GM12878 (cell line): ENCODE data around the gene WDFY3.

Source experiments
- EZH2 ChIP-seq: IDR thresholded peaks from 2 replicates; pipeline ENCODE4 v1.6.1; 2012; ENCODE audit warnings: low read depth, mild to moderate bottlenecking, control low read depth, inconsistent platforms, low read length, borderline replicate concordance; ENCODE audit not compliant: control insufficient read depth
- MYC ChIP-seq: IDR thresholded peaks from 2 replicates; pipeline ENCODE4 v1.6.1; 2011; ENCODE audit warnings: mild to moderate bottlenecking, low read length, moderate library complexity, inconsistent platforms; ENCODE audit not compliant: insufficient read depth, insufficient replicate concordance, insufficient read length, severe bottlenecking
- RAD21 ChIP-seq: IDR thresholded peaks from 2 replicates; pipeline ENCODE4 v1.6.1; 2011; ENCODE audit warnings: mild to moderate bottlenecking, low read depth, low read length, moderate library complexity; ENCODE audit not compliant: insufficient read depth
- TCF12 ChIP-seq: IDR thresholded peaks from 2 replicates; pipeline ENCODE4 v1.6.1; 2011; ENCODE audit warnings: low read depth, mild to moderate bottlenecking, low read length
- TF ChIP-seq, protein P1 (sequence below), 3 experiments: IDR thresholded peaks in 2 of 3; conservative IDR thresholded peaks in 1 of 3; 2 replicates each; pipeline ENCODE4 v1.5.1; 2011; ENCODE audit warnings: low read depth in 3 of 3, low read length in 3 of 3, mild to moderate bottlenecking in 3 of 3, control low read depth in 2 of 3, moderate library complexity in 2 of 3, inconsistent platforms in 1 of 3, mixed read lengths in 1 of 3; ENCODE audit not compliant: control insufficient read depth in 2 of 3, insufficient read depth in 1 of 3; ENCODE audit errors: extremely low read depth in 1 of 3
- TF ChIP-seq, protein P2 (sequence below): IDR thresholded peaks from 2 replicates; pipeline ENCODE4 v1.6.1; 2011; ENCODE audit warnings: borderline replicate concordance, low read depth, mild to moderate bottlenecking, moderate library complexity, mixed read lengths, low read length; ENCODE audit not compliant: insufficient read depth; ENCODE audit errors: extremely low read length

DNA sequence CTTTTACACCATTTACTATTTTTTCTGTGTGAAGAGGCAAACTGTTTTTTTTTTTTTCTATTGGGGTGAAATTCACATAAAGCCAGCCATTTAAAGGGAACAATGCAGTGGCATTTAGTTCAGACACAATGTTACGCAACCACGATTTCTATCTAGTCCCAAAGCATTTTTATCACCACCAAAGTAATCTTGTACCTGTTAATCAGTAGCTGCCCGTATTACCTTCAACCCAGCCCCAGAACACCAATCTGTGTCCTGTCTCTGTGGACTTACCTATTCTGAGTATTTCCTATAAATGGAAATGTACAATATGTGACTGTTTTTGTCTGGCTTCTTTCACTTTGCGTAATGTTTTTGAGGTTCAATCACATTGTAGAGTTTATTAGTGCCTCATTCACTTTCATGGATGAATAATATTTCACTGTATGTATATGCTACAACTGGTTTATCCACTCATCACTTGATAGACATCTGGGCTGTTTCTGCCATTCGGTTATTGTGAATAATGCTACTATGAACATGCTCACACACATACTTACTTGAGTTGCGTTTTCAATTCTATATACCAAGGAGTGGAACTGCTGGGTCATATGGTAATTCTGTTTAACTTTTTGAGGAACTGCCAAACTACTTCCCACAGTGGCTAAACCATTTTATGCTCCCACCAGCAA, 267.4 kb downstream of the WDFY3 start:
- TF ChIP-seq, protein P1, sequence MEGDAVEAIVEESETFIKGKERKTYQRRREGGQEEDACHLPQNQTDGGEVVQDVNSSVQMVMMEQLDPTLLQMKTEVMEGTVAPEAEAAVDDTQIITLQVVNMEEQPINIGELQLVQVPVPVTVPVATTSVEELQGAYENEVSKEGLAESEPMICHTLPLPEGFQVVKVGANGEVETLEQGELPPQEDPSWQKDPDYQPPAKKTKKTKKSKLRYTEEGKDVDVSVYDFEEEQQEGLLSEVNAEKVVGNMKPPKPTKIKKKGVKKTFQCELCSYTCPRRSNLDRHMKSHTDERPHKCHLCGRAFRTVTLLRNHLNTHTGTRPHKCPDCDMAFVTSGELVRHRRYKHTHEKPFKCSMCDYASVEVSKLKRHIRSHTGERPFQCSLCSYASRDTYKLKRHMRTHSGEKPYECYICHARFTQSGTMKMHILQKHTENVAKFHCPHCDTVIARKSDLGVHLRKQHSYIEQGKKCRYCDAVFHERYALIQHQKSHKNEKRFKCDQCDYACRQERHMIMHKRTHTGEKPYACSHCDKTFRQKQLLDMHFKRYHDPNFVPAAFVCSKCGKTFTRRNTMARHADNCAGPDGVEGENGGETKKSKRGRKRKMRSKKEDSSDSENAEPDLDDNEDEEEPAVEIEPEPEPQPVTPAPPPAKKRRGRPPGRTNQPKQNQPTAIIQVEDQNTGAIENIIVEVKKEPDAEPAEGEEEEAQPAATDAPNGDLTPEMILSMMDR (IDR thresholded peaks at IDR 0.05 in 2 of 3, conservative IDR thresholded peaks at IDR 0.05 in 1 of 3; ENCODE audit: control insufficient read depth in 2 of 3, extremely low read depth in 1 of 3, insufficient read depth in 1 of 3, low read depth in 3 of 3, low read length in 3 of 3): no peak
- TF ChIP-seq EZH2 (no peak), TCF12 (no peak), RAD21 (no peak), MYC (no peak)
- TF ChIP-seq, protein P2, sequence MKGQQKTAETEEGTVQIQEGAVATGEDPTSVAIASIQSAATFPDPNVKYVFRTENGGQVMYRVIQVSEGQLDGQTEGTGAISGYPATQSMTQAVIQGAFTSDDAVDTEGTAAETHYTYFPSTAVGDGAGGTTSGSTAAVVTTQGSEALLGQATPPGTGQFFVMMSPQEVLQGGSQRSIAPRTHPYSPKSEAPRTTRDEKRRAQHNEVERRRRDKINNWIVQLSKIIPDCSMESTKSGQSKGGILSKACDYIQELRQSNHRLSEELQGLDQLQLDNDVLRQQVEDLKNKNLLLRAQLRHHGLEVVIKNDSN: no peak
